Sigmoid colon (tissue), 4 donors: ENCODE measurements around the gene ZYX.
A peak's percentile ranks its signal among the peaks of the same experiment; 100 is the strongest.

ENCODE experiments used
- CTCF ChIP-seq, 4 experiments: fragments of 450-650 bp in 3 of 4; fragments of 200-600 bp in 1 of 4; IDR thresholded peaks; one replicate each; pipeline ENCODE4 v1.5.1; 2016 to 2019; ENCODE audit warnings: antibody characterized with exemption in 4 of 4, mild to moderate bottlenecking in 3 of 4, moderate library complexity in 2 of 4
- EP300 ChIP-seq, 4 donors: sonication (generic); formaldehyde crosslinking; IDR thresholded peaks; one replicate each; pipeline ENCODE4 v1.6.1; 2017; ENCODE audit warnings: antibody characterized with exemption in 4 of 4
- POLR2AphosphoS5 ChIP-seq, 4 donors: sonication (generic); formaldehyde crosslinking; IDR thresholded peaks; one replicate each; pipeline ENCODE4 v1.6.1; 2017; ENCODE audit warnings: antibody characterized with exemption in 4 of 4

DNA sequence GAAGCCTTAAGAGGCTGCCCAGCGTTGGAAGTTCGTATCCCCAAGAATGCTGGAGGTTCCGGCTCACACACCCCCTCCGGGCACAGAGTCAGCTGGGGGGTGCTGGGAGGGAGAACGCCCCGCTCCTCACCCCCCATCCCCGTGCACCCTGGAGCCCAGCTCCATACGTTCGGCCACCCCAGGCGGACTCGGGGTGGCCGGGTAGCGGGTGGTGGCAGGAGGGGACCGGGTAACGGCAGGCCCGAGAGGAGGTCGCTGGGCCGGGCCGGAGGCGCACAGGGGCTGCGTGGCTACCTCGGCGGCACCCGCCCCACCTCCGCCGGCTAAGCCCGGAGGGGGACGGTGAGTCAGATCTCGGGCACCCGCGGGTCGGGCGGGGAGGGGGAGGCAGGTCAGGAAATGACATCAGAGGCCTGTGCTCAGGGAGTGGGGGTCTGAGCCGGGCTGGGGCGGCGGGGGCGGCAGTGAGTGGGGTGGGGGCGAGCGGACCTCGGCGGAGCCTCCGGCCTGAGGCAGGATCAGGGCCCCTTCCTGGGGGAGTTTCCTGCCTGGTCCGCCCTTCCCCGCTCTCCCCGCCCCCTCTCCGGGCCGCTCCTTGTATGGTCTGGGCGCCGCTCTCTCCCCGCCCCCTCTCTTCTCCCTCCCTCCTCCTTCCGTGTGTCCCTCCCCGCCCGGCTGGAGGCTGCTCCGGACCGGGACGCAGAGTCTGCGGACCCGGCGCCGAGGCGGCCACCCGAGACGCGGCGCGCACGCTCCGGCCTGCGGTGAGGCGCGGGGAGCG lies at the start of gene ZYX:
- TF ChIP-seq EP300 (IDR thresholded peaks at IDR 0.05) (no peak), POLR2AphosphoS5 (IDR thresholded peaks at IDR 0.05) (peak; percentile 93 to 98 (median 95)), CTCF (IDR thresholded peaks at IDR 0.05) (no peak)
